Measurements from ENCODE around the gene POLRMT. TPM values are rescaled to one million over a fixed set of nuclear protein-coding genes. Genes with fewer than 3 reads are reported as not detected.
A peak's percentile ranks its signal among the peaks of the same experiment; 100 is the strongest.
"Not testable (repeated sequence)": the region's sequence is repeated elsewhere in the genome, so short reads cannot be mapped to it uniquely, and the experiment has no call there.

POLRMT gene
- total RNA-seq, 2 donors from 2014 or later: 34.7 to 106 TPM

DNA sequence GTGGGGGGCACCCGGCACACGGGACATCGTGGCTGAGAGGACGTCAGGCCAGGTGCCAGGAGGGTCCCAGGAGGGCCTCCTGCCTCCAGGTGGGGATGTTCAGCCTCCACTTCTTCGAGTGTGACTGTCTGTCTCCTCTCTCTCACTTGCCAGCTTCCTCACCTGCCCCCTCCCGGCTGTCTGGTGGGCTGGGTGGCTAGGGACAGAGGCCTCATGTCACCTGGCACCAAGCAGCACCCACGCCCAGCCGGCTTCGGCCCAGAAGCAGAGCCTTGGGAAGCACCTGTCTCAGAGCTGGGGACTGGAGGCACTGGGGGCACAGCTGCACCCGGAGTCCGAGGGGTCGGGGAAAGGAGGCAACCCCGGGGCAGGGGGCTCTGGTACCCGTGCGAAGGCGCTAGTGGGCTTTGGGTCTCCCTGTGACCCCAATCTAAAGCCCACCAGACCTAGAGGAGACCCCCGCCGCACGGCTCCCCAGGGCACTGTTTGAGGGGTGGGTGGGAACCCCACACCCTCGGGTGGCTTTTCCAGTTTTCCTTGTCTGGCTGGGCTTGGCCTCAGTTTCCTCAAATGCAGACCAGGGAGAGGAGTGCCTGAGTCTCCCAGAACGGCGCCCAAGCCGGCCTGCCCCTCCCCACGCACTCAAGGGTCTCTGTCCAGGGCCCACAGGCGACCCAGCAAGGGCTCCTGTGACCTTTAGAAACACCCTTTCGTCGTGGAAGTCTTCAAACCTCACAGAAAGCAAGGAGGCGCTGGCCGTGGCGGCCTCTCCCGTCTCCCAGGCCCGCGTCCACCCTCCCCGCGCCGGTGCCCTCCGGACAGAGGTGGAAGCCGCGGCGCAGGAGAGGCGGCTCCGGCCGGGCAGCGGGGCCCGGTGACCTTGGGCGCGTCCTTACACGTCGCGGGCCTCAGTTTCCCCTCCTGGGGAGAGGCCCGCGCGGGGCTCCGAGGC lies 44.3 kb downstream of the POLRMT start:
- intact Hi-C loops (cut with DNase I): no loop called here
- Histone ChIP-seq H3K27me3 (replicated peaks; ENCODE audit: insufficient read depth) (peaks cover 9% of the 10 kb centered on the region), H3K9me3 (no peaks in the 10 kb centered on the region), H3K36me3 (no peaks in the 10 kb centered on the region), H3K4me1 (replicated peaks) (peaks cover 5% of the 10 kb centered on the region), H3K4me3 (no peak overlapping the region), H3K27ac (no peak overlapping the region)
- WGBS: 12% methylated on average over 46 of the region's 54 CpGs
- no peak for DNase-seq (ENCODE audit: low spot score)
- TF ChIP-seq CTCF (IDR thresholded peaks at IDR 0.05) (no peak), POLR2A (IDR thresholded peaks at IDR 0.05) (no peak), POLR2AphosphoS5 (IDR thresholded peaks at IDR 0.05) (no peak)

DNA sequence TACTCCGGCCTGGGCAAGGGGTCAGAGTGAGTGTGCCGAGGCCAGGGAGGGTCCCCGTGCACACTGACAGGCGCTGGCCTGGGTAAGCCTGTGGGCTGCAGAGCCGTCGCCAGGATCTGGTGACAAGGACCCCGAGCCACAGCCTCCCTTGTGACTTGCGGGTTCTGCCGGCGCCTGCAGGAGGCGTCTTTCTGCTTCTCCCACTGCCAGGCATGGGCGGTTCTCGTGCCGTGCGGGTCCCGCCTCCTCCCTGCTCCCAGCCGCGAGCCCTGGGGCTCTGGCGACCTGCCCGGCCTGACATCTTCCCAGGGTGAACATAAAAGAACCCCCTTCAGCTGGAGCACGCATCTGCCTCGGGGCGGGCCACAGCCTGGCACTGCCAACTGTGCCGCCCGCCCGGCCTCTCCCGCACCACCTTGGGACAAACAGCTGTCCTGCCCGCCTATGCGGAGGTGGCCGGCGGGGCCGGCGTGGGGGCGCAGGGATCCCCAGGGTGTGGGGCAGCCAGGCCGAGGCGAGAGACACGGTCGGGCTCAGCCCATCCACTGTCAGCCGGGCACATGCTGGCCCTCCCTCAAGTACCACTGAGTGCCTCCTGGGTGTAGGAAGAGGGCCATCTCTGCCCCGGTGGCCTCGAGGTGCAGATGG lies 45.1 kb downstream of the POLRMT start:
- H3K4me1 ChIP-seq (replicated peaks): peaks cover 5% of the 10 kb centered on the region
- TF ChIP-seq CTCF (IDR thresholded peaks at IDR 0.05) (peak in 2 of 4 experiments; percentile 49 to 61), POLR2A (IDR thresholded peaks at IDR 0.05) (no peak), POLR2AphosphoS5 (IDR thresholded peaks at IDR 0.05) (peak; percentile 48)
- H3K27ac ChIP-seq: no peak overlapping the region
- H3K4me3 ChIP-seq: no peak overlapping the region
- WGBS: 2% methylated on average over 24 of the region's 41 CpGs
- intact Hi-C loops (cut with DNase I): no loop called here
- H3K27me3 ChIP-seq (replicated peaks; ENCODE audit: insufficient read depth): peaks cover 9% of the 10 kb centered on the region
- peak; percentile 70 for DNase-seq (ENCODE audit: low spot score)
- no peaks in the 10 kb centered on the region for H3K36me3 ChIP-seq
- H3K9me3 ChIP-seq: no peaks in the 10 kb centered on the region

- 63% methylated on average over 10 of the region's 10 CpGs for WGBS
Observed at GRCh38 chr19:585551-586110, 47.7 kb downstream of the POLRMT start.

DNA sequence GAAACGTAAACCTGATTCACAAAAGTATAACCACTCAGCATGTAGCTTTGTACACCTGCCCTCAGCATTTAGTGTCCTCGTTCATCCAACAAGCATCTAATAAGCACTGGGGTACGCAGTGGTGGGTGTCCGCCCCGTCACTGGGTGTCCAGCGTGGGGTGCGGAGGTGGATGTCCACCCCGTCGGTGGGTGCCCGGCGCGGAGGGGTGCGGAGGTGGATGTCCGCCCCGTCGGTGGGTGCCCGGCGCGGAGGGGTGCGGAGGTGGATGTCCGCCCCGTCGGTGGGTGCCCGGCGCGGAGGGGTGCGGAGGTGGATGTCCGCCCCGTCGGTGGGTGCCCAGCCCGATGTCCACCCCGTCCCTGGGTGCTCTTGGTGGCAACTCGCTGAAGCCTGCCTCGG lies 48.2 kb downstream of the POLRMT start:
- H3K27ac ChIP-seq; intact Hi-C loops (cut with DNase I); H3K4me1 ChIP-seq (replicated peaks); H3K27me3 ChIP-seq (replicated peaks; ENCODE audit: insufficient read depth); H3K4me3 ChIP-seq; H3K9me3 ChIP-seq; DNase-seq (ENCODE audit: low spot score): not testable (repeated sequence)
- 86% methylated on average over 34 of the region's 34 CpGs for WGBS
- H3K36me3 ChIP-seq: peaks cover 11 to 21% of the 10 kb centered on the region in 2 donors

More at GRCh38 chr19:585551-586110, 47.7 kb downstream of the POLRMT start:
- no peak overlapping the region for H3K4me3 ChIP-seq
- H3K4me1 ChIP-seq (replicated peaks): peaks cover 5% of the 10 kb centered on the region
- no peaks in the 10 kb centered on the region for H3K9me3 ChIP-seq
- DNase-seq (ENCODE audit: low spot score): no peak
- no peak overlapping the region for H3K27ac ChIP-seq
- H3K36me3 ChIP-seq: peaks cover 11 to 18% of the 10 kb centered on the region in 2 donors
- peaks cover 2% of the 10 kb centered on the region for H3K27me3 ChIP-seq (replicated peaks; ENCODE audit: insufficient read depth)
- TF ChIP-seq POLR2A (IDR thresholded peaks at IDR 0.05) (no peak), POLR2AphosphoS5 (IDR thresholded peaks at IDR 0.05) (no peak), CTCF (IDR thresholded peaks at IDR 0.05) (no peak)
- intact Hi-C loops (cut with DNase I): no loop called here

DNA sequence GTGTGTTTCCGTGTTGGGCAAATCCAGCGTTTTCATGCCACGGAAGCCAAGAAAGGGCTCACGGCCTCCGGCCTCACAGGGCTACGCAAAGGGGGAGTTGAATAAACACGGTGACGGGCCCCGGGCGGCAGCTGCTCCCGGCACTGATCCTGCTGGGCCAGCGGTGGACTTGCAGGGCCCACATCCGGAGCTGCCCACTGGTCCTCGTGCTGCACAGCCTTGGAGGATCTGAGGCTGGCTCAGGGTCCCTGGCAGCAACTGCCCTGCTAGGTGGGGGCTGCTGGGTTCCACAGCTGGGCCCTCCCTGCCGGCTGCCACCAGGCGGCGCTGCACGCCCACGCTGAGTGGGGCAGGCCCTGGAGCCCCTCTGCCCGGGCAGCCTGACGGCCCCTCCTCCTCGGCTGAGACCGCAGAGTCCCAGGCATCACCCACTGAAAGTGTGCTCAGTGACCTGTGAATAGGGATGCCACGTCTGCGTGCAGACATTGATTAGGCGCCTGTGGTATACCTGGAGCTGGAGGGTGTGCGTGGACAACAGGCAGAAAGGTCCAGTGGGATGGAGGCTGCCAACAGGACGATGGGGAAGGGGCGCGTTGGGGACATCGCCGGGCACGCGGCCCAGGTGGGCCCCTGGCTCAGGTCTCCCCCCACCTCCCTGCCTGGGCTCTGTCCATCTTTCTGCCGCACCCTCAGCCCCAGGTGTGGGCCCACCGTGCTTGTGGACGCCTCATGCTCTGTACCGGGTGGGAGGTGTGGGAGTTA lies 48.9 kb downstream of the POLRMT start:
- H3K27me3 ChIP-seq (replicated peaks; ENCODE audit: insufficient read depth): no peaks in the 10 kb centered on the region
- TF ChIP-seq POLR2A (IDR thresholded peaks at IDR 0.05) (no peak), CTCF (IDR thresholded peaks at IDR 0.05) (peak; percentile 54 to 74 (median 63)), POLR2AphosphoS5 (IDR thresholded peaks at IDR 0.05) (no peak)

More for the DNA sequence above, 48.9 kb downstream of the POLRMT start:
- 14% methylated on average over 31 of the region's 38 CpGs for WGBS
- no peak for DNase-seq (ENCODE audit: low spot score)
- H3K36me3 ChIP-seq: peaks cover 11 to 21% of the 10 kb centered on the region in 2 donors
- H3K4me1 ChIP-seq (replicated peaks): peaks cover 5% of the 10 kb centered on the region
- intact Hi-C loops (cut with DNase I): no loop called here
- no peak overlapping the region for H3K4me3 ChIP-seq
- H3K9me3 ChIP-seq: no peaks in the 10 kb centered on the region
- no peak overlapping the region for H3K27ac ChIP-seq

All from prostate gland (tissue), 2 donors.